ENCODE measurements around the gene OR52I1. TPM values are rescaled to one million over a fixed set of nuclear protein-coding genes. Genes with fewer than 3 reads are reported as not detected.

OR52I1 gene
- total RNA-seq, 1 donor from 2014 or later, result not detected

GRCh38 chr11:4559527-4560440 is 34.1 kb upstream of the OR52I1 start:
- H3K4me3 Mint-ChIP-seq (ENCODE audit: unreplicated experiment), result no peak overlapping the region
- no peaks in the 10 kb centered on the region for H3K36me3 Mint-ChIP-seq (ENCODE audit: low read depth, unreplicated experiment)
- no peak for DNase-seq (ENCODE audit: low spot score)
- H3K27ac Mint-ChIP-seq (ENCODE audit: unreplicated experiment), result no peak overlapping the region
- H3K9me3 Mint-ChIP-seq (ENCODE audit: unreplicated experiment), result no peaks in the 10 kb centered on the region
- H3K4me1 Mint-ChIP-seq (ENCODE audit: unreplicated experiment), result no peaks in the 10 kb centered on the region
- peaks cover 5% of the 10 kb centered on the region for H3K27me3 Mint-ChIP-seq (ENCODE audit: unreplicated experiment)
- TF ChIP-seq CTCF (IDR thresholded peaks at IDR 0.05; ENCODE audit: unreplicated experiment), result no peak

DNA sequence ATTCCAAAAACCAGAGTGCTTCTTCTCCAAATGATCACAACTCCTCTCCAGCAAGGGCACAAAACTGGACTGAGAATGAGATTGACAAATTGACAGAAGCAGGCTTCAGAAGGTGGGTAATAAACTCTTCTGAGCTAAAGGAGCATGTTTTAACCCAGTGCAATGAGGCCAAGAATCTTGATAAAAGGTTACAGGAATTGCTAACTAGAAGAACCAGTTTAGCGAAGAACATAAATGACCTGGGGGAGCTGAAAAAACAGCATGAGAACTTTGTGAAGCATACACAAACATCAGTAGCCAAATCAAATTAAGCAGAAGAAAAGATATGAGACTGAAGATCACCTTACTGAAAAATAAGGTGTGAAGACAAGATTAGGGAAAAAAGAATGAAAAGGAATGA is 33.4 kb upstream of the OR52I1 start:
- no peak overlapping the region for H3K27ac Mint-ChIP-seq (ENCODE audit: unreplicated experiment)
- no peaks in the 10 kb centered on the region for H3K9me3 Mint-ChIP-seq (ENCODE audit: unreplicated experiment)
- no peak overlapping the region for H3K4me3 Mint-ChIP-seq (ENCODE audit: unreplicated experiment)
- H3K27me3 Mint-ChIP-seq (ENCODE audit: unreplicated experiment), result peaks cover 5% of the 10 kb centered on the region
- DNase-seq (ENCODE audit: low spot score), result no peak
- no peaks in the 10 kb centered on the region for H3K4me1 Mint-ChIP-seq (ENCODE audit: unreplicated experiment)
- H3K36me3 Mint-ChIP-seq (ENCODE audit: low read depth, unreplicated experiment), result no peaks in the 10 kb centered on the region
- no peak for TF ChIP-seq CTCF (IDR thresholded peaks at IDR 0.05; ENCODE audit: unreplicated experiment)

DNA sequence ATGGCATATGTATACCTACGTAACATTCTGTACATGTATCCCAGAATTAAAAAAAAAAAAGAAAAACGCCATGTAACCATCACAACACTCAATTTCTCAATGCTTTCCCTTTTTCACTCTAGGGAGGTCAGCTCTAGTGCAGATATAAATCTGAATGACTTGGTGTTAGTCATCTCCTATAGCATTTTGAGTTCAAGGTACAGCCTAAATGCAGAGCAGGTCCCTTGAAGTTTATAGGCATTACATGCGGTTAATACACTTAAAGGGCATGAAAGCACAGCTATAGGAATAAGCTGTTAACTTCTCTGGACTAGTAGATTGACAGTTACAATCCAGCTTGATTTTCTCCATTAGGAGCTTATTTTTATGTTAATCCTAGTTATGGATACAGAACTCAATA is 28.5 kb upstream of the OR52I1 start:
- no peak for DNase-seq (ENCODE audit: low spot score)
- Mint-ChIP-seq H3K36me3 (ENCODE audit: low read depth, unreplicated experiment) (no peaks in the 10 kb centered on the region), H3K27ac (ENCODE audit: unreplicated experiment) (no peak overlapping the region), H3K9me3 (ENCODE audit: unreplicated experiment) (no peaks in the 10 kb centered on the region), H3K4me1 (ENCODE audit: unreplicated experiment) (no peaks in the 10 kb centered on the region), H3K4me3 (ENCODE audit: unreplicated experiment) (no peak overlapping the region), H3K27me3 (ENCODE audit: unreplicated experiment) (peaks cover 2% of the 10 kb centered on the region)
- TF ChIP-seq CTCF (IDR thresholded peaks at IDR 0.05; ENCODE audit: unreplicated experiment), result no peak

DNA sequence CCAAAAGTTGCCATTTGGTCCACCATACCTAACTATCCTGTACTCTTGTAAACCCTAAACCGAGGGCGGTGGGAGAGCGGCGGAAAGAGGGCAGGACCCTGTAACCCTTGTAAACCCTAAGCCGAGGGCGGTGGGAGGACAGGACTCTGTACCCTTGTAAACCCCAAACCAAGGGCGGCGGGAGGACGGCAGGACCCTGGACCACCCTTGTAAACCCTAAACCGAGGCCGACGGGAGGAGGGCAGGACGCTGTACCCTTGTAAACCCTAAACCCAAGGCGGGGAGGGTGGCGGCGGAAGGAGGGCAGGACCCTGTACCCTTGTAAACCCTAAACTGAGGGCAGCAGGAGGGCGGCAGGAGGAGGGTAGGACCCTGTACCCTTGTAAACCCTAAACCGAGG is 24.8 kb upstream of the OR52I1 start:
- no peak for DNase-seq (ENCODE audit: low spot score)
- no peaks in the 10 kb centered on the region for H3K27me3 Mint-ChIP-seq (ENCODE audit: unreplicated experiment)
- H3K4me3 Mint-ChIP-seq (ENCODE audit: unreplicated experiment), result no peak overlapping the region
- TF ChIP-seq CTCF (IDR thresholded peaks at IDR 0.05; ENCODE audit: unreplicated experiment), result no peak
- H3K4me1 Mint-ChIP-seq (ENCODE audit: unreplicated experiment), result no peaks in the 10 kb centered on the region
- H3K27ac Mint-ChIP-seq (ENCODE audit: unreplicated experiment), result no peak overlapping the region
- H3K36me3 Mint-ChIP-seq (ENCODE audit: low read depth, unreplicated experiment), result no peaks in the 10 kb centered on the region
- H3K9me3 Mint-ChIP-seq (ENCODE audit: unreplicated experiment), result no peaks in the 10 kb centered on the region

DNA sequence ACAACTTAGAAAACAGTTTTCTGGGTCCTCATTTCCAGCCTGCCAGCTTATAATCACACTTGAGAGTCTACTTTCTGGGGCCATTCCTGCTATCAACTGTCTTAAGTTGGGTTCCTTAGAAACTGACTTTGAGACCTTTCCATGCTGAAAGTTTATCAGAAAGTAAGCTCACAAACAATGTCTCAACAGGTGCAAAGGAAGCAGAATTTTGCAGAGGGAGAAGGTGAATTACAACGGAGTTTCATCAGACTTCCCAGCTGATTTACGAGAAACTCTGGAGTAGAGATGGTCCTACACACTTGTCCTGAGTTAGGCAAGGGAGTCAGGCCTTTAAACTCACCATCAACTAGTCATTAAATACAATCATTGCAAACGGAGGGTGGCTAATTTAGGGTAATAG is 17.0 kb upstream of the OR52I1 start:
- Mint-ChIP-seq H3K4me1 (ENCODE audit: unreplicated experiment) (peaks cover 3% of the 10 kb centered on the region), H3K4me3 (ENCODE audit: unreplicated experiment) (no peak overlapping the region), H3K36me3 (ENCODE audit: low read depth, unreplicated experiment) (no peaks in the 10 kb centered on the region), H3K27ac (ENCODE audit: unreplicated experiment) (no peak overlapping the region), H3K9me3 (ENCODE audit: unreplicated experiment) (no peaks in the 10 kb centered on the region), H3K27me3 (ENCODE audit: unreplicated experiment) (peaks cover 2% of the 10 kb centered on the region)
- no peak for DNase-seq (ENCODE audit: low spot score)
- TF ChIP-seq CTCF (IDR thresholded peaks at IDR 0.05; ENCODE audit: unreplicated experiment), result no peak
